GM19438 (cell line): ENCODE measurements around the gene SYNE1.

Source experiments
- ATAC-seq: cut with Tn5 transposase; IDR thresholded peaks from one replicate; pipeline ENCODE4 v1.9.1; 2021; ENCODE audit warnings: low read depth; ENCODE audit not compliant: unreplicated experiment

SYNE1 gene

DNA sequence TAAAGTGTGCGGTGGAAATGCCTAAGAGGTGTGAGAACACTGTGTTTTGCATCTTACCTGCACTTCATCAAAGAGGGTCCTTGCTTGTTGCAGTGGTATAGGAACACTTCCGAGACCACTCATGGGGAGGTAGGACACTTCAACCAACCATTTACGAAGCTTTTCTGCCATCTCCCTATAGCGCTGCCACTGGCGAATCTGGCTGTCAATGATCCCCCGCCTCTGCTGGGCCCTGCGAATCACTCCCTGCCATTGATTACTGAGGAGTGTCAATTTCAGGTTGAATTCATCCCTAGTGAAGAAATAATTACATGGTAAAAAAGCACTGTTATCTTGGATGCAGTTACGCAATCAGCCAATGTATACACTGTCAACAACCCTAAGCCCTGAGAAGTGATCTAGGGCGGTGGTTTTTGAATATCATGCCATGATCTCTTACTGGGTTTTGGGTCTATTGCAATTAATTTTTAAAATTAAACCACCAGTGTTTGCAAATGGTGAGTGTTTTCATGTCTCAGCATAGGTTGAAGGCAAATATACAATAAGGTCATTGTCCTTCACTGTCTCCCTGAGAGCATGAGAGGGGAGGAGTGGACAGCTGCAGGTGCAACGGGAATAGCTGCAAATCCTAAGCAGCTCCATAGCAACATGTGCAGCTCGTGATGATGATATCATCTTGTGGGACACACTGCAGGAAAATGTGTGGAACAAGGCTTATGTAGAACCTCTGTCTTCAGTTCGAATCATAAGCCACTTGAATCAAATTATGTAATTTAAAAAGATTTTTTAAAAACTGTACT is 429.0 kb downstream of the SYNE1 start:
- ATAC-seq, result no peak

DNA sequence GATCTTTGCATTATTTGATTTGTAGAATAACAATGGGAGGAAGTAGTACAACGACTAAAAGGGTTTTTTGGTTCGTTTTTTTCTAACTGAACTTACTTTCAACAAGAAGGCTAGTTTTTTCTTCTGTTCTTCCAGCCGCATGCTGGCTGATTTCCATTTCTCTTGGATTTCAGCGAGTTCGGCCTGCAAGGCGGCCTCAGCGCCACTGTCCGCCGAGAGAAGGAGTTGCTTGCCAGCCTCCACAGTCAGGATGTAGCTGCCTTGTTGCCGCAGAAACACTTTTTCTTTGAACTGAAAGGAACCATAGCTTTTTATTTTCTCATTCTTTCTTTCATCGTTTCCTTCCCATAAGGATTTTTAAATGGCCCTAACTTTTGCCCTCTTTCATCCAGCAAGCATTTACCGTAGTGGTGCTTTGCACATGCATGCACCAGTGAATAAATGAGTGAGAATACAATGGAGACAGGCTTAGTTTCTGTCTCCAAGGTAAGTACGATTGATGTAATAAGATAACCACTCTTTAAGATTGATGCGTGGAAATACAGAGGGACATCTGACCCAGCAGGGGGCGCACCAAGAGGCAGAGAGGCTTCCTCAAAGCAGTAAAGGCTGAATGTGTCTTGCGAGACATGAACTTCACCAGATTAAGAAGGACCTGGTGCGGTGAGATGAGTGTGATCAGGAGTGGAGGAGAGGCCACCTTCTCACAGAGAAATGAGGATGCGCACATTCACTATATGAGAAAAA is 430.9 kb downstream of the SYNE1 start:
- no peak for ATAC-seq

DNA sequence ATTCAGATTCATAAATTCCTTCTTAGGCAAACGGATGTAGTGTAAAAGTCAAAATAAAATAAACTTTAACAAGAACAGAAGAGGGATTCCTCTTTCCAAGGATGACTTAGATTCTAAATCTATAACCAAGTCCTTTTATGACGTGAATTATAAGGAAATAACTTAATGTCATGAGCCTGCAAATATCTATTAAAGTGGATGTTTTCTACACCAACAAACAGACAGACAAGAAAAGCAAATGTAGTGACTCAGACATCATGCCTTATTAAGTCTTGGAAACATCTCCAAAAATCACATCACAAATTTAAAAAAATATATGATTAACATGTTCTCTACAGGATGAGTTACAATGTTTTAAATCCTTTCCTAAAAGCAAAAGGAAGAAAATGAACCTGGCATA is 432.6 kb downstream of the SYNE1 start:
- no peak for ATAC-seq

DNA sequence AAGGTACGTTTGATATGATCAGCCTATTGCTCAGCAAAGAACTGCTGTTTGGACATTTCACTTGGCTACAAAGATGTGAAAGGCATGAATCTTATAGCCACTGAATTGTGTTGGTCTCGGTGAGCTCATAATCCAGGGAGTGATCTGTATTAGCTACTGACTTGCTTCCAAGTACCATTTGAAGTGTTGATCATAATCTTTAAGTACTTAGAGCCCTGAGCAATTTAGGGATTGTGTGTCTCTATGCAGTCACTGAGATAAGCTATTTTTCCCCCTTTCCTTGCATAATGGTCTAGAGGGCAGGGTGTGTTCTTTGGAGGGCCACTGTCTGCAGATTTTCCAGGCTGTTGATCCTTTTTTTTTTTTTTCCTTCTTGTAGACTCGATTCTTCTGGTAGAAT is 436.0 kb downstream of the SYNE1 start:
- no peak for ATAC-seq

DNA sequence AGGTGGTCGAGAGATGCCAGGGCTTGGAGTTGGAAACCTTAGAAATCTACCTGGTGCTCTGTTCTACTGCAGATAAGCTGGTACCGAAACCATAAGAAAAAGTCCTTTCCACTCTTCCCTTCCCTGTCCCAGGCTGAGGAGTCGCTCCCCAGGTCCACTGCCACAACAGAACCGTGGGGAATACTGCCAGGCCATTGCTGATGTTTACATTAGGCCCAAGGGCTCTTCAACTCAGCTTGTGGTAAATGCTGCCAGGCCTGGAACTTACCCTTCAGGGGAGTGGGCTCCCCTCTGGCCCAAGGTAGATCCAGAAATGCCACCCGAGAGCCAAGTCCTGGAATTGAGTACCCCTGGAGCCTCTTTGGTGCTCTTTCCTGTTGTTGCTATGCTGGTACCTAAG is 441.3 kb downstream of the SYNE1 start:
- no peak for ATAC-seq

DNA sequence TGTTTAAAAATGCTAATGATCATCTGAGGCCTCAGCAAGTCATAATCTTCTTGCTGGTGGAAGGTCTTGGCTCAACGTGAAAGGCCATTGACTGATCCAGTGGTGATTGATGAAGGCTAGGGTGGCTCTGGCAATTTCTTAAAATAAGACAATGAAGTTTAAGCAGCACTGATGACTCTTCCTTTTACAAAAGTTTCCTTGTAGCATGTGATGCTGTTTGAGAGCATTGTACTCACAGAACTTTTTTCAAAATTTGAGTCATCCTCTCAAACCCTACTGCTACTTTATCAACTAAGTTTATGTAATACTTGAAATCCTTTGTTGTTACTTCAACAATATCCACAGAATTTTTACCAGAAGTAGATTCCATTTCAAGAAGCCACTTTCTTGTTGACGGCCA is 447.4 kb downstream of the SYNE1 start:
- ATAC-seq, result no peak

DNA sequence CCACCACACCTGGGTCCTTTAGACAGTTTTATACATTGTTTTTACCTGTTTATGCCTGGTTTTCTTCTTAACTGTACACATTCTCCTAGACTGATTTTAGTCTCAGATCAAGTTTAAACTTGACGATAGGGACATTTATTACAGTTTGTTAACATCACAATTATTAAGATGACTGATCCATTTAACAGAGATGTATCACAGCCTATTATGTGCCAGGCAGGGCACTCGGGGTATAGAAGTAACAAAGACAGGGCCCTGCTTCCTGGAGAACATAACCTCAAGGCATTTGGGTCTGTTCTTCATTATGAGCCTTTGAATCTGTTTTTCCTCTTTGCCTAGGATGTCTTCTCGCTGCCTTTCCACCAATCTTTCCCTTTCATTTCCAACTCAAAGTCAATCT is 449.2 kb downstream of the SYNE1 start:
- ATAC-seq, result no peak

DNA sequence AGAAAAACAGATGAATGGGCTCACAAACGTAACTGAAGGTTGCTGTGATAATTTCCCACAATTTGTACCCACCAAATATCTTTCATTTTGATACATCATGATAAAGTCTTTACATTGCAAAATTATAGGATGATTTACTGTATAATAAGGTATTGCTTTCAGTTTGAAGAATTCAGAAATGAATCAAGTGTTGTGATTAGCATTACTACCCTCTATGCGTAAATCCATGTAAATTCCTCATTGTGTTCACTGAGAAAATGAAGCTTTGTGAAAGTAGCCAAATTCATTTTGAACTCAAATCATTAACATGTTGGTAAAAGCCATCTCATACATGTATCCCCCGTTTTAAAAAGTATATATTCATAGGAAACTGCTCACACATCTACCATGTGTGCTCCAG is 450.3 kb downstream of the SYNE1 start:
- ATAC-seq, result no peak

DNA sequence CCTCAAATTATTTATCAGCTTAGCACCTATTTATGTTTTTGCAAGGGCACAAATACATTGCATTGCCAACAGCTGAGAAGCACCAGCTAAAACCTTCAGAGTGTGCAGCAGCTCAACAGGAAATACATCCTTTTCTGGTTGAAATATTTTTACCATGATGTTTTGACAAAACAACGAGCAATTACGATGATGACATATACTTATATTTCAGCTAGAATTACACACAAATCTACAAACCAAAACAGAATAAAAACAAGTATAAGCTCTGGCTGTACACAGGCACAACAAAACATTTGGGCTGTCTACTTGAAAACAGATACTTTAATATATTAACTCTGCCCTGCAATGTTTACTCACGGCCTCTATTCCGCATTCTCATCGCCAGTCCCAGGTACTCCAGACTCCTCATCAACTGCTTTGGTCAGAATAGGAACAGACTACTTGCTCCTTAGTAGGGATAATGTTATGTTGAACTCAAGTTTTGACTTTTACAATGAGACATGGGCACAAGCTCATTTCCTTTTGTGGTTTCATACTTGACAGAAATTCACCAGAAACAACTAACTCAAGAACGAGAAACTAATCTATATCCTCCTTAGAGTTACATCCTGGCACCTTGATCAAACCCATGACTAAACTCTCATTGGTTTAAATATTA is 452.1 kb downstream of the SYNE1 start:
- ATAC-seq, result peak; percentile 79

DNA sequence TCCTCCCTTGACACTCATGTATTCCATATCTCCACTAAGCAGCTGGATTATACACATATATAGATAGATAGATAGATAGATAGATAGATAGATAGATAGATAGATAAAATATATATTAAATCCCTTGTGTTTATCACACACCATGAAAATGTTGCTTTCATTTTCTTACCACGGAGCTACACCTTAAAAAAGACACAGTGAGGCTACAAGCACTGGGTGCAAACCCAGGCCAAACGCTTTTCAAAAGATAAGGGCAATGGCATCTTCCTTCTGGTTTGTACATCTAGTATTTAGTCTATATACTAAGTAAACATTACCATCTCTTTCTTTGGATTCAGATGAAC is 452.6 kb downstream of the SYNE1 start:
- peak; percentile 43 for ATAC-seq

DNA sequence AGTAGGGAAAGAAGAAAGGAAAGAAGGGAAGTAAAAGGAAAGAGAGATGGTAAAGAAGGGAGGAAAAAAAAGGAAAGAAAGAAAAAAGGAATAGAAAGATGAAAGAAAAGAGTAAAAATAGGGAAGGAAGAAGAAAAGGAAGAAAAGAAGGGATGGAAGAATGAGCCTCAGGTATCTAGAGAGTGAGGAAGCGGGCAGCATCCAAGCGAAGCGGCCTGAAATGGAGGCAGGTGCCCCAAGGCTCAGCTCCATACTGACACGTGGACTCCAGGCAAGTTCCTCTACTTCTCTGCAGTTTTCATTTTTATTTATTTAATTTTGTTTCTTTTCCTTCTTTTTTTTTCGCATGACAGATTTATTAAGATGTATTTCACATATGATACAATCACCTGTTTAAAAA is 456.6 kb downstream of the SYNE1 start:
- no peak for ATAC-seq

DNA sequence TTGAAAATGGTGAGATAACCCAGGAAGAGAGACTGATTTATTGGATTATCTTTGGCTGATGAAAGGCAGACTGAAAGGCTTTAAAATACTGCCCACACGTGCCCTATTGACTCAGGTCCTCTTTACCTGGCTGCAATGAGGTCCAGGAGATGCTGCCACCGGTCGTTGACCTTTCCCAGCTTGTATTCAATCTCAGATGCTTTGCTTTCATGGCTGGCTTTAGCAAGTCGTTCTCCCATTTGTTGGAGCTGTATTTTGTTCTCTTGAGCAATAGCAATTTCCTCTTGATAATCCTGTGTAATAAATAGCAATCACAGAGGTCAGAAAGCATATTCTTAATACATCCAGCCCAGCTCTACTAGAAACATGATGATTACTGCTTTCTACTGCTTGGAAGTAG is 460.9 kb downstream of the SYNE1 start:
- ATAC-seq, result no peak

DNA sequence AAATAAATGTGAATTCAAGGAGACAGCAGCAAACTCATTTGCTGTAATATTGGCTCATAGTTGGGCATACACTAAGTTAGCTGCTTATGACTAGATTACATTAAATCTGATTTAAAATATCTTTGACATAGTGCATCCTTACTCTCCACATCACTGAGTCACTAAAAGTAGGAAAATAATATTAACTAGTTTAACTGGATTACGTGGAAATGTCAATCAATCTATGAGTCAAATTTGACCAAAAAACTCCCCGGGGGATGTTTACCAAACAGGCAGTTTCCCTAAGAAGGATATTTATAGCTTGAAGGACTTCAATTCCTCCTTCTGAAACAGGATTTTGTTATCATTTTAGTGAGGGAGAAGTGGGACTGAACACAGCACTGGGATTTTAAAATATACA is 463.2 kb downstream of the SYNE1 start:
- no peak for ATAC-seq

DNA sequence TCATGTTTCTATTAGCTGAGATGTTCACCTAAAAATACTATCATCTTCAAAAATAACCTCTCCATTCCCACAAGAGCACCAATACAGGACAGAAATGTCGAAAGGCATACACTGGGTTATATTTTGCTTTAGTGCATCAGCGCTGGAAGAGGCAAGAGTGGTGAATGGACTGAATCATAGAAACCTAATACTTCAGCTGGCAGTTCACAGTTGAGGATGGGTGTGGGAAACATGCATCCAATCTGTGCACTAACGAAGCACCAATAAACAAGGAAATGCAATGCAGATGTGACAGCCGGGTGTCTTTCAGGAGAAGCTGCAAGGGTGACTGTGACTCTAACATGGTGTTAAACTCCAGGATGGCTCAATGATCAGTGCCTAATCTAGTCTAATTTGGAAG is 463.8 kb downstream of the SYNE1 start:
- ATAC-seq, result no peak

DNA sequence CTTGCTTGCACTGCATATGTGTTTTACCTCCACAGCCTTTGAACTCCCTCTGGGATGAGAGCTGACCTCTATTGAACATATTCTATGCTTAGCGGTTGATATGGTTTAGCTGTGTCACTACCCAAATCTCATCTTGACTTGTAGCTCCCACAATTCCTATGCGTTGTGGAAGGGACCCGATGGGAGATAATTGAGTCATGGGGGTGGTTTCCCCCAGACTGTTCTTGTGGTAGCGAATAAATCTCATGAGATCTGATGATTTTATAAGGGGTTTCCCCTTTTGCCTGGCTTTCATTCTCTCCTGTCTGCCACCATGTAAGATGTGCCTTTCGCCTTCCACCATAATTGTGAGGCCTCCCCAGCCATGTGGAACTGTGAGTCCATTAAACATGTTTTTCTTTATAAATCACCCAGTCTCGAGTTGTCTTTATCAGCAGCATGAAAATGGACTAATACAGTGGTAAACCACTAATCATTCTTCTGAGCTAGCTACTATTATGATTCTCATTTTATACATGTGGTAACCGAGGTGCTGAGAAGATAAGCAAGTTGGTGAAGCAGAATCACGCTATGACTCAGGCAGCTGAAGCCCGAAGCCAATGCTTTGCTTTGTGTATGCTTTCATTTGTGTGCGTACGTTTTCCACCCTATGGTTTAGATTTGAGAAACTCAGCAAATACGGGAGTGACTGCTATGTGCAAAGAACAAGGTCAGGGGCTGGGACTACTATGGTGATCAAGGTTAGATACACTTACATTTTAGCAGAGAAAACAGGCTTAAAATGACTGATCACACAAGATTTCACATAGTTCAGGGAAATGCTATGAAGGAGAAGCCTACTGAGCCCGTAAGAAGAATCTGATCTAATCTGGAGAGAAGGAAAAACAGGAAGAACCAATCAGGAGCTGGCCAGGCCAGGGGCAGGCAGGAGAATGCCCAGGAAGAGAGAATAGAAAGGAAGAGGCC is 466.2 kb downstream of the SYNE1 start:
- peak; percentile 94 for ATAC-seq

DNA sequence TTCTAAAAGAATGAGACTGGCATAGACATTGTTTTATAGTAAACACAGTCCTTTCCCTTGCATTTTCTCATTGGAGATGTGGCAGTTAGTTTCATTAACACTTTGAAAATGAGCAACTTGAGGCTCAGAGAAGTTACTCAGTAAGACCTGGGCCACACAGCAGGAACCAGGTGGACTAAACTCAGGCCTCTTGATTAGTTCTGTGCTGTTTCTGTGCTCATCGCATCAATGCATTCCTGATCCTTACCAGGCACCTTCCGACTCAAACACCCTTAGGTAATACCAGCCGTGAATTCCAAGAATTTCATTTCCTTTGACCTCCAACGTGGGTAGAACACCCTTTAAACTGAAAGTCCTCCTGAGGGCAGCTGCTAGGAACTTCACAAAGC is 466.9 kb downstream of the SYNE1 start:
- no peak for ATAC-seq

DNA sequence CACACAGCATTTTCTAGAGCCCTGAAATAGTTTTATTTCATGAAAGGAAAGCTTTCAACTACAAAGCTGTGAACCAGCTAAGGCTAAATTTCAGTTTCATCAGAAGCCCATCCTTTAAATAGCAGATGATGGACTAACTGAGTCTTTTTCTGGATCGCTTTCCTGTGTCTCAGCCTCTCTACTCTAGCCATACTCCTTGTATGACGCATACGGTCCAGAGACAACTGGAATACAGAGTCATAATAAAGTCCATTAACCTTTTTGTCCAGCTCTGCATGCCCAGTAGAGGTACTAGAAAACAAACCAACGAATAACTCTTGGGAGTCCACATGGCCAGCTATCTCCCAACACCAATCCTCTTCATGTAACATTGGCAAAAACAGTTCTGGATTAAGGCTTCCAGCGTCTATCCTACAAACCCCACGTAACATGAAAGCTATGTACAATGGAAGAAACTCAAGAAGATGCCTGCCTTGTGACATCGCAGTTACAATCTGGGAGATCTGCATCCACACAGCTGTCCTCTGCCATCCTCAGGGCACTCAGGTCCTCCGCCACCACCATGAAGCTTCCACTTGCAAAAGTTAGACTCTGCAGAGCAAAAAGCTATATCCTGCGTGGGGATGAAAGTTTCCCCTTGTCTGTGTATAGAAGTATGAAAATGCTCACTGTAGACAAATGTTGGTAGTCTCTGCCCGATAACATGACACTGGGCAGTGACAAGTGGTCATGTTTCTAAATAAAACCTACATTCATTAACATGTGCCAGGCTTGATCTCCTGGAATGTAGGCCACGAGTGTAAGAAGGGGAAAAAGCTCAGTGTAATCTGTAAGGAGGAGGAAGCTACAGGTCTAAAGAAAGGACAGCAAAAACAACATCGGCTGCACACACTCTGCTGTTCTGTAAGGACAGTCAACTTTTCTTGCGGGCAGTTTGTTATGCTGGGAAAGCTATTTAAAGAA is 469.2 kb downstream of the SYNE1 start:
- no peak for ATAC-seq

DNA sequence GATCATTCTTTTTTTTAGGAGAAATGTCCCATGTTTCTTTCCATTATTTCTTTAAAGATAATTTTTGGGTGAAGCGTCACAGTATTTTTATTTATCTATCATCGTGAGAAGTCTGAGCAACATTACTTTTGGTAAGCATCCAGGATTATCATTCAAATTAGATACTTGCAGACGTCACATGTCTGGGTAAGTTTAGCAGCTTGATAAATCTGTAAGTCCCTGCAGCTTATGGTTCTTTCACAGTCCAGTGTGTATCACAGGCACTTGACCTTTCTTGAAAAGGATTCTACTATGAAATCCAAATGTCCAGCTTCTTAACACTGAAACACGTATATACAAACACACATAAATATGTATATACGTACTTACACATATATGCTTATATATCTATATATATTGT is 470.3 kb downstream of the SYNE1 start:
- ATAC-seq, result no peak

DNA sequence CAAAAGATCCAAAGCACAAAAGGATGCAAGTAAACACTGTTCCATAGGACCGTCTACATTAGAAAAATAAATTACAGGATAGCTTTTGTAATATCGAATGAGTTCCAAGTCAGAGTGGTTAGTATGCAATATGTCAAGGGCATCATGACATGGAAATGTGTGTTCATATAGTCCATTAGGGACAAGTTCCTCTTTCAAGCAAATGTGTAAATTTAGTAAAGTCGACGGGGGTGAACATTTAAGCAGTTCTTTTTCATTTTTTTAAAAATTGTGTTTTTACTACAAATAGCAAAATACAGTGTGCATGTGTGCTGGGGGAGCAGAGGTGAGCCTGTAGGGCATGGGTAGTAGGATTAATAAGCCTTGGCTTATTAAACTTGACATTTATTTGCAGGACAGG is 470.7 kb downstream of the SYNE1 start:
- no peak for ATAC-seq

DNA sequence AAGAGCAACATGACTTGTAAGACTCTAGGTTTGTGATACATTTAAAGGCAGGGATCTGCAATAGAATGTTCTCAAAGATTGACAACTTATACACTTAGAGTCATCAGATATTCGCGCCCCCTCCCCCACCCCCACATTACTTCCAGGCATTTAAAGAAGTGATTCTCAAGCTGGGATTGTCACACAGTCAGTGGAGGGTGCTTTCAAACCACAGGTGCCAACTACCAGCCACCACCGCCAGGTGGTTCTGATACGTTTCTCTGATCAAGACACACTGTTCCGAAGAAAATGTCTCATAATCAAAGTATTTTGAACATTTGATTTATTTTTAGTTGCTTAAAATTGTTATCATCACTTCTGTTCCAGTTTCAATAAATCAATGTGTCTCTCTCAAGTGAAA is 472.2 kb downstream of the SYNE1 start:
- no peak for ATAC-seq
